RCC 7860 (cell line): ENCODE data around the gene NFKB2.

Experiments used
- DNase-seq: peaks from one replicate; pipeline ENCODE4 v3.0.0-alpha.2; 2015; ENCODE audit warnings: low spot score
- FAIRE-seq: peaks from 2 replicates; lab custom pipeline; 2012; peaks lifted over from hg19 to GRCh38; lab: Jason Lieb, UNC

The NFKB2 gene

GRCh38 chr10:102394079-102394800 lies 1.3 kb upstream of the NFKB2 start:
- DNase-seq = peak; percentile 88
- FAIRE-seq = no peak

- DNase-seq = no peak
- no peak for FAIRE-seq
These were observed 605 bp upstream of the NFKB2 start for GRCh38 chr10:102394801-102395399.

- DNase-seq (no peak), FAIRE-seq (no peak)
These were observed 779 bp downstream of the NFKB2 start for GRCh38 chr10:102396317-102396650.

- no peak for FAIRE-seq
- no peak for DNase-seq
These were observed 1.2 kb downstream of the NFKB2 start for GRCh38 chr10:102396730-102397151.

GRCh38 chr10:102397222-102398171 lies 2.0 kb downstream of the NFKB2 start:
- DNase-seq = no peak
- no peak for FAIRE-seq

GRCh38 chr10:102398172-102399020 lies 2.9 kb downstream of the NFKB2 start:
- DNase-seq = no peak
- no peak for FAIRE-seq

- DNase-seq (peak; percentile 75), FAIRE-seq (no peak)
These were observed 3.9 kb downstream of the NFKB2 start for GRCh38 chr10:102399217-102400021.

- FAIRE-seq (no peak), DNase-seq (no peak)
These were observed 4.6 kb downstream of the NFKB2 start for GRCh38 chr10:102400076-102400475.

GRCh38 chr10:102400598-102401341 lies 5.3 kb downstream of the NFKB2 start:
- FAIRE-seq (no peak), DNase-seq (no peak)

GRCh38 chr10:102401342-102401654 lies 5.8 kb downstream of the NFKB2 start:
- no peak for DNase-seq
- no peak for FAIRE-seq

GRCh38 chr10:102401735-102402511 lies 6.4 kb downstream of the NFKB2 start:
- peak; percentile 64 for DNase-seq
- FAIRE-seq = no peak

- DNase-seq (no peak), FAIRE-seq (no peak)
These were observed 7.0 kb downstream of the NFKB2 start for GRCh38 chr10:102402512-102402896.

- FAIRE-seq = no peak
These were observed 7.6 kb downstream of the NFKB2 start for GRCh38 chr10:102403115-102403514.

GRCh38 chr10:102404361-102405107 lies 9.0 kb downstream of the NFKB2 start:
- no peak for FAIRE-seq
- DNase-seq = no peak

More at GRCh38 chr10:102403115-102403514, 7.6 kb downstream of the NFKB2 start:
- DNase-seq = no peak

- DNase-seq = no peak
- no peak for FAIRE-seq
These were observed 9.6 kb downstream of the NFKB2 start for GRCh38 chr10:102405108-102405571.

GRCh38 chr10:102405632-102406031 lies 10.1 kb downstream of the NFKB2 start:
- DNase-seq = no peak
- FAIRE-seq = no peak

- DNase-seq (no peak), FAIRE-seq (no peak)
These were observed 11.3 kb downstream of the NFKB2 start for GRCh38 chr10:102406815-102407214.
